Fibroblast of the aortic adventitia (primary cell): ENCODE data around the gene RIPPLY2. TPM values are rescaled to one million over a fixed set of nuclear protein-coding genes. Genes with fewer than 3 reads are reported as not detected.

Source experiments
- DNase-seq: peaks from one replicate; pipeline ENCODE4 v3.0.0-alpha.2; 2010; ENCODE audit warnings: low read depth
- H3K4me3 ChIP-seq: 2 replicates; pipeline ENCODE4 v1.5.1; 2011; ENCODE audit warnings: low read depth, mild to moderate bottlenecking, control low read depth, low read length, moderate library complexity
- CTCF ChIP-seq: IDR thresholded peaks from 2 replicates; pipeline ENCODE4 v1.5.1; 2011; ENCODE audit warnings: mild to moderate bottlenecking, low read length, control low read depth, inconsistent platforms; ENCODE audit not compliant: insufficient read depth
- total RNA-seq: library from RNA; depleted of rRNA; stranded (reverse); fragments of >200 nt; gene quantifications from 2 replicates; pipeline ENCODE4 v1.2.3, GENCODE V29; 2012; ENCODE audit warnings: low replicate concordance

The RIPPLY2 gene
- total RNA-seq, 1 donor: not detected

GRCh38 chr6:83868639-83869038 is 15.5 kb downstream of the RIPPLY2 start:
- no peak overlapping the region for H3K4me3 ChIP-seq
- DNase-seq: peak; percentile 69
- no peak for TF ChIP-seq CTCF

- no peak for DNase-seq
- H3K4me3 ChIP-seq: no peak overlapping the region
- no peak for TF ChIP-seq CTCF
Observed at GRCh38 chr6:83870649-83871048, 17.5 kb downstream of the RIPPLY2 start.

- H3K4me3 ChIP-seq: no peak overlapping the region
- no peak for TF ChIP-seq CTCF
- DNase-seq: peak; percentile 15
Observed at GRCh38 chr6:83872386-83873118, 19.4 kb downstream of the RIPPLY2 start.

GRCh38 chr6:83873869-83874268 is 20.7 kb downstream of the RIPPLY2 start:
- no peak for TF ChIP-seq CTCF
- H3K4me3 ChIP-seq: no peak overlapping the region
- DNase-seq: no peak

- no peak for DNase-seq
- no peak overlapping the region for H3K4me3 ChIP-seq
- no peak for TF ChIP-seq CTCF
Observed at GRCh38 chr6:83875843-83876242, 22.7 kb downstream of the RIPPLY2 start.

GRCh38 chr6:83878902-83879644 is 25.9 kb downstream of the RIPPLY2 start:
- no peak for TF ChIP-seq CTCF
- no peak overlapping the region for H3K4me3 ChIP-seq
- no peak for DNase-seq
